WTC11 (cell line): ENCODE measurements around the gene MYOM1. TPM values are rescaled to one million over a fixed set of nuclear protein-coding genes. Genes with fewer than 3 reads are reported as not detected.
A peak's percentile ranks its signal among the peaks of the same experiment; 100 is the strongest.

Source experiments
- ATAC-seq: fragments of 200-7000 bp; cut with Tn5 transposase; 2 replicates; pipeline ENCODE4 v1.10.0; 2021; ENCODE audit warnings: mild to moderate bottlenecking, moderate library complexity
- CTCF ChIA-PET: fragments of 300-600 bp; sonication (Branson Sonifier 250); formaldehyde crosslinking; loops from one replicate; lab custom pipeline; 2021; ENCODE audit warnings: antibody characterized with exemption; lab: Charles Lee
- POLR2A ChIA-PET: fragments of 350-600 bp; sonication (Branson Sonifier 250); formaldehyde crosslinking; loops from one replicate; lab custom pipeline; 2021; ENCODE audit warnings: antibody characterized with exemption; lab: Charles Lee
- DNase-seq: peaks from one replicate; pipeline ENCODE4 v3.0.0; 2021; ENCODE audit warnings: low spot score
- H3K27ac Mint-ChIP-seq: 2 replicates; pipeline ENCODE4 v1.8.0; 2021; ENCODE audit warnings: mixed read lengths
- H3K27me3 Mint-ChIP-seq: 2 replicates; pipeline ENCODE4 v1.8.0; 2021; ENCODE audit warnings: low read depth, mild to moderate bottlenecking, moderate library complexity, mixed read lengths
- H3K36me3 Mint-ChIP-seq: 2 replicates; pipeline ENCODE4 v1.8.0; 2021; ENCODE audit warnings: mixed read lengths
- H3K4me1 Mint-ChIP-seq: 2 replicates; pipeline ENCODE4 v1.8.0; 2022; ENCODE audit warnings: mixed read lengths
- H3K4me3 Mint-ChIP-seq: 2 replicates; pipeline ENCODE4 v1.8.0; 2021; ENCODE audit warnings: mild to moderate bottlenecking, moderate library complexity, mixed read lengths
- H3K9me3 Mint-ChIP-seq: 2 replicates; pipeline ENCODE4 v1.8.0; 2021; ENCODE audit warnings: mixed read lengths
- ATF1 ChIP-seq: sonication (generic); formaldehyde crosslinking; IDR thresholded peaks from 2 replicates; pipeline ENCODE4 v1.8.1; 2023; ENCODE audit warnings: mild to moderate bottlenecking, moderate library complexity, missing genetic modification reagents
- CDX4 ChIP-seq: fragments of 250-450 bp; sonication (Bioruptor Pico); IDR thresholded peaks from 2 replicates; pipeline ENCODE4 v1.9.0; 2021; ENCODE audit warnings: moderate library complexity, mild to moderate bottlenecking, inconsistent platforms, borderline replicate concordance
- CREM ChIP-seq: sonication (generic); formaldehyde crosslinking; IDR thresholded peaks from 2 replicates; pipeline ENCODE4 v1.8.1; 2022; ENCODE audit warnings: mild to moderate bottlenecking, missing genetic modification reagents, moderate library complexity
- ELF4 ChIP-seq: sonication (generic); formaldehyde crosslinking; IDR thresholded peaks from 2 replicates; pipeline ENCODE4 v1.8.1; 2022; ENCODE audit warnings: low read depth, mild to moderate bottlenecking, moderate library complexity, missing genetic modification reagents
- FOXJ3 ChIP-seq: sonication (generic); formaldehyde crosslinking; IDR thresholded peaks from 2 replicates; pipeline ENCODE4 v1.9.0; 2021; ENCODE audit warnings: missing genetic modification reagents, mild to moderate bottlenecking, borderline replicate concordance
- FOXP1 ChIP-seq: sonication (generic); formaldehyde crosslinking; IDR thresholded peaks from 2 replicates; pipeline ENCODE4 v1.8.0; 2022; ENCODE audit warnings: missing genetic modification reagents, mild to moderate bottlenecking, moderate library complexity, borderline replicate concordance
- GABPB1 ChIP-seq: sonication (generic); formaldehyde crosslinking; IDR thresholded peaks from 2 replicates; pipeline ENCODE4 v1.8.1; 2023; ENCODE audit warnings: mild to moderate bottlenecking, missing genetic modification reagents
- HMGXB4 ChIP-seq: sonication (generic); formaldehyde crosslinking; IDR thresholded peaks from 2 replicates; pipeline ENCODE4 v1.8.1; 2023; ENCODE audit warnings: mild to moderate bottlenecking, moderate library complexity, missing genetic modification reagents
- IRF1 ChIP-seq: sonication (generic); formaldehyde crosslinking; IDR thresholded peaks from 2 replicates; pipeline ENCODE4 v1.8.0; 2023; ENCODE audit warnings: missing genetic modification reagents
- MYBL2 ChIP-seq: sonication (generic); formaldehyde crosslinking; IDR thresholded peaks from 2 replicates; pipeline ENCODE4 v1.8.1; 2023; ENCODE audit warnings: mild to moderate bottlenecking, moderate library complexity, missing genetic modification reagents
- NFE2L1 ChIP-seq: sonication (generic); formaldehyde crosslinking; IDR thresholded peaks from 2 replicates; pipeline ENCODE4 v1.8.1; 2023; ENCODE audit warnings: missing genetic modification reagents
- NFYB ChIP-seq: sonication (generic); formaldehyde crosslinking; conservative IDR thresholded peaks from 2 replicates; pipeline ENCODE4 v1.8.0; 2022; ENCODE audit warnings: low read depth, missing genetic modification reagents
- NR1H2 ChIP-seq: sonication (generic); formaldehyde crosslinking; IDR thresholded peaks from 2 replicates; pipeline ENCODE4 v1.9.0; 2021; ENCODE audit warnings: mild to moderate bottlenecking, moderate library complexity, missing genetic modification reagents
- RORB ChIP-seq: fragments of 250-450 bp; sonication (Bioruptor Pico); IDR thresholded peaks from 2 replicates; pipeline ENCODE4 v1.9.0; 2021; ENCODE audit warnings: mild to moderate bottlenecking
- STAT6 ChIP-seq: sonication (generic); formaldehyde crosslinking; conservative IDR thresholded peaks from 2 replicates; pipeline ENCODE4 v1.8.1; 2023; ENCODE audit warnings: mild to moderate bottlenecking, low read depth, missing genetic modification reagents, moderate library complexity
- TCF7 ChIP-seq: sonication (generic); formaldehyde crosslinking; IDR thresholded peaks from 2 replicates; pipeline ENCODE4 v1.8.0; 2022; ENCODE audit warnings: mild to moderate bottlenecking, low read depth, missing genetic modification reagents, moderate library complexity
- TEAD4 ChIP-seq: sonication (generic); formaldehyde crosslinking; IDR thresholded peaks from 2 replicates; pipeline ENCODE4 v1.8.0; 2022; ENCODE audit warnings: mild to moderate bottlenecking, missing genetic modification reagents
- ZNF121 ChIP-seq: sonication (generic); formaldehyde crosslinking; IDR thresholded peaks from 2 replicates; pipeline ENCODE4 v1.8.0; 2023; ENCODE audit warnings: missing genetic modification reagents
- ZNF263 ChIP-seq: sonication (generic); formaldehyde crosslinking; IDR thresholded peaks from 2 replicates; pipeline ENCODE4 v1.8.1; 2022; ENCODE audit warnings: low read depth, mild to moderate bottlenecking, moderate library complexity, missing genetic modification reagents
- ZNF281 ChIP-seq: sonication (generic); formaldehyde crosslinking; IDR thresholded peaks from 2 replicates; pipeline ENCODE4 v1.8.0; 2023; ENCODE audit warnings: mild to moderate bottlenecking, missing genetic modification reagents
- total RNA-seq: library from RNA; stranded (reverse); gene quantifications from 3 replicates; pipeline ENCODE4 v1.2.3, GENCODE V29; 2021

The MYOM1 gene
- total RNA-seq, 1 experiment from 2014 or later, result 0.35 TPM

GRCh38 chr18:3037423-3037915, 182.3 kb downstream of the MYOM1 start:
- H3K27ac Mint-ChIP-seq, result peak overlapping the region; percentile 21; the same call in 1 of the 2 replicates
- ChIA-PET POLR2A (no interaction called here), CTCF (interaction anchor here (0.7 to 1.5 kb wide), 3 partner anchors 24 to 89 kb away, joined by 3 to 5 read pairs (median 5); no protein-coding TSS in a partner anchor)
- TF ChIP-seq GABPB1 (CRISPR knock-in tag), result peak; percentile 86
- no peak for TF ChIP-seq RORB (CRISPR knock-in tag)
- H3K4me1 Mint-ChIP-seq, result peaks cover 4% of the 10 kb centered on the region
- DNase-seq, result no peak
- H3K27me3 Mint-ChIP-seq, result no peaks in the 10 kb centered on the region; the same call in 1 of the 2 replicates
- ATAC-seq, result no peak
- no peak overlapping the region for H3K4me3 Mint-ChIP-seq
- H3K36me3 Mint-ChIP-seq, result no peaks in the 10 kb centered on the region
- H3K9me3 Mint-ChIP-seq, result no peaks in the 10 kb centered on the region

GRCh38 chr18:3036108-3036507, 183.7 kb downstream of the MYOM1 start:
- DNase-seq (no peak), ATAC-seq (no peak)
- Mint-ChIP-seq H3K9me3 (no peaks in the 10 kb centered on the region), H3K4me3 (no peak overlapping the region), H3K27ac (no peak overlapping the region), H3K27me3 (no peaks in the 10 kb centered on the region; the same call in 1 of the 2 replicates), H3K36me3 (no peaks in the 10 kb centered on the region), H3K4me1 (peaks cover 4% of the 10 kb centered on the region)
- ChIA-PET CTCF (interaction anchor here (0.6 to 1.5 kb wide), 3 partner anchors 15 to 88 kb away, joined by 3 to 5 read pairs (median 3); no protein-coding TSS in a partner anchor), POLR2A (no interaction called here)
- TF ChIP-seq ZNF121, result no peak
- peak; percentile 68 for TF ChIP-seq GABPB1 (CRISPR knock-in tag)

GRCh38 chr18:3035635-3036034, 184.1 kb downstream of the MYOM1 start:
- H3K27ac Mint-ChIP-seq, result no peak overlapping the region
- CTCF ChIA-PET, result no interaction called here
- DNase-seq (no peak), ATAC-seq (no peak)
- TF ChIP-seq TCF7 (CRISPR knock-in tag) (no peak), NFE2L1 (CRISPR knock-in tag) (no peak), IRF1 (no peak), ELF4 (CRISPR knock-in tag) (no peak), CDX4 (CRISPR knock-in tag) (no peak), NFYB (no peak), TEAD4 (CRISPR knock-in tag) (no peak), FOXP1 (no peak)
- POLR2A ChIA-PET, result no interaction called here
- H3K36me3 Mint-ChIP-seq, result no peaks in the 10 kb centered on the region
- no peak overlapping the region for H3K4me3 Mint-ChIP-seq
- H3K9me3 Mint-ChIP-seq, result no peaks in the 10 kb centered on the region
- H3K27me3 Mint-ChIP-seq, result no peaks in the 10 kb centered on the region; the same call in 1 of the 2 replicates
- peaks cover 4% of the 10 kb centered on the region for H3K4me1 Mint-ChIP-seq

- CTCF ChIA-PET, result interaction anchor here (1.1 kb wide), 1 partner anchor 213 kb away, joined by 3 read pairs; no protein-coding TSS in a partner anchor
- POLR2A ChIA-PET, result no interaction called here
- peaks cover 16% of the 10 kb centered on the region for H3K4me1 Mint-ChIP-seq
- no peaks in the 10 kb centered on the region; the same call in 1 of the 2 replicates for H3K27me3 Mint-ChIP-seq
- H3K36me3 Mint-ChIP-seq, result no peaks in the 10 kb centered on the region
- no peaks in the 10 kb centered on the region for H3K9me3 Mint-ChIP-seq
- no peak for DNase-seq
- ATAC-seq, result no peak
- H3K4me3 Mint-ChIP-seq, result no peak overlapping the region
- H3K27ac Mint-ChIP-seq, result no peak overlapping the region
- TF ChIP-seq ZNF281 (CRISPR knock-in tag) (no peak), HMGXB4 (CRISPR knock-in tag) (no peak), MYBL2 (no peak), FOXJ3 (CRISPR knock-in tag) (no peak), CREM (no peak), NR1H2 (CRISPR knock-in tag) (no peak), ZNF263 (CRISPR knock-in tag) (no peak), FOXP1 (no peak), NFYB (no peak), STAT6 (CRISPR knock-in tag) (no peak), IRF1 (no peak), ATF1 (CRISPR knock-in tag) (no peak)
These were observed 187.0 kb downstream of the MYOM1 start for GRCh38 chr18:3032721-3033120.
